Measurements from ENCODE around the gene BORCS8.
A peak's percentile ranks its signal among the peaks of the same experiment; 100 is the strongest.
"Not testable (repeated sequence)": the region's sequence is repeated elsewhere in the genome, so short reads cannot be mapped to it uniquely, and the experiment has no call there.

The BORCS8 gene

GRCh38 chr19:19192078-19192882 lies at the start of gene BORCS8, which contains the start of gene RFXANK:
Gene BORCS8 (minus strand): TSS chr19:19192152. CDS start chr19:19192117, 35 bp downstream.
Gene RFXANK (plus strand): TSS chr19:19192258. CDS start chr19:19193947, 1,689 bp downstream.
- DNase-seq (ENCODE audit: low spot score) = peak; percentile 99

GRCh38 chr19:19240476-19240875 lies 48.5 kb upstream of the BORCS8 start:
- no peak for DNase-seq (ENCODE audit: low spot score)

GRCh38 chr19:19239675-19240074 lies 47.7 kb upstream of the BORCS8 start:
- no peak for DNase-seq (ENCODE audit: low spot score)

GRCh38 chr19:19238126-19238894 lies 46.4 kb upstream of the BORCS8 start:
- no peak for DNase-seq (ENCODE audit: low spot score)

- no peak for DNase-seq (ENCODE audit: low spot score)
Observed at GRCh38 chr19:19236173-19236572, 44.2 kb upstream of the BORCS8 start.

GRCh38 chr19:19234220-19234816 lies 42.4 kb upstream of the BORCS8 start:
- no peak for DNase-seq (ENCODE audit: low spot score)

- no peak for DNase-seq (ENCODE audit: low spot score)
Observed at GRCh38 chr19:19232261-19232721, 40.3 kb upstream of the BORCS8 start.

- no peak for DNase-seq (ENCODE audit: low spot score)
Observed at GRCh38 chr19:19230999-19231398, 39.0 kb upstream of the BORCS8 start.

GRCh38 chr19:19229701-19230100 lies 37.7 kb upstream of the BORCS8 start:
- DNase-seq (ENCODE audit: low spot score) = no peak

GRCh38 chr19:19227217-19227616 lies 35.3 kb upstream of the BORCS8 start:
- DNase-seq (ENCODE audit: low spot score) = no peak

- no peak for DNase-seq (ENCODE audit: low spot score)
Observed at GRCh38 chr19:19226663-19227062, 34.7 kb upstream of the BORCS8 start.

- DNase-seq (ENCODE audit: low spot score) = no peak
Observed at GRCh38 chr19:19226204-19226603, 34.3 kb upstream of the BORCS8 start.

GRCh38 chr19:19224852-19225494 lies 33.0 kb upstream of the BORCS8 start:
- DNase-seq (ENCODE audit: low spot score) = peak; percentile 69

- no peak for DNase-seq (ENCODE audit: low spot score)
Observed at GRCh38 chr19:19224150-19224851, 32.3 kb upstream of the BORCS8 start.

GRCh38 chr19:19223636-19224035 lies 31.7 kb upstream of the BORCS8 start:
- DNase-seq (ENCODE audit: low spot score) = no peak

GRCh38 chr19:19223060-19223459 lies 31.1 kb upstream of the BORCS8 start:
- DNase-seq (ENCODE audit: low spot score) = no peak

- not testable (repeated sequence) for DNase-seq (ENCODE audit: low spot score)
Observed at GRCh38 chr19:19221000-19221399, 29.0 kb upstream of the BORCS8 start.

GRCh38 chr19:19218911-19219310 lies 27.0 kb upstream of the BORCS8 start:
- no peak for DNase-seq (ENCODE audit: low spot score)

GRCh38 chr19:19217099-19217498 lies 25.1 kb upstream of the BORCS8 start:
- peak; percentile 31 for DNase-seq (ENCODE audit: low spot score)

- DNase-seq (ENCODE audit: low spot score) = no peak
Observed at GRCh38 chr19:19215792-19216191, 23.8 kb upstream of the BORCS8 start.

- peak; percentile 35 for DNase-seq (ENCODE audit: low spot score)
Observed at GRCh38 chr19:19214892-19215291, 22.9 kb upstream of the BORCS8 start.

GRCh38 chr19:19214159-19214490 lies 22.2 kb upstream of the BORCS8 start:
- no peak for DNase-seq (ENCODE audit: low spot score)

Measured in kidney tubule cell (primary cell).